Suprapubic skin (tissue), 4 donors: ENCODE data around the gene RNF141. TPM values are rescaled to one million over a fixed set of nuclear protein-coding genes. Genes with fewer than 3 reads are reported as not detected.

Experiments used
- DNase-seq, 2 donors: peaks; one replicate each; pipeline ENCODE4 v3.0.0-alpha.2; 2019; ENCODE audit warnings: low spot score in 2 of 2
- H3K27ac ChIP-seq: fragments of 200-600 bp; sonication (generic); one replicate; pipeline ENCODE4 v1.5.1; 2019
- H3K27me3 ChIP-seq: fragments of 200-600 bp; sonication (generic); one replicate; pipeline ENCODE4 v1.5.1; 2019
- H3K36me3 ChIP-seq: fragments of 200-600 bp; sonication (generic); one replicate; pipeline ENCODE4 v1.5.1; 2019
- H3K4me1 ChIP-seq: fragments of 200-600 bp; sonication (generic); one replicate; pipeline ENCODE4 v1.5.1; 2019
- H3K4me3 ChIP-seq: fragments of 200-600 bp; sonication (generic); one replicate; pipeline ENCODE4 v1.5.1; 2019; ENCODE audit warnings: mild to moderate bottlenecking
- H3K9me3 ChIP-seq: fragments of 200-600 bp; sonication (generic); one replicate; pipeline ENCODE4 v1.5.1; 2019
- CTCF ChIP-seq, 2 donors: fragments of 200-600 bp in 1 of 2; fragments of 450-650 bp in 1 of 2; sonication (generic) in 1 of 2; IDR thresholded peaks; one replicate each; pipeline ENCODE4 v1.5.1; 2016 to 2019; ENCODE audit warnings: antibody characterized with exemption in 2 of 2, mild to moderate bottlenecking in 1 of 2, moderate library complexity in 1 of 2
- EP300 ChIP-seq: sonication (generic); formaldehyde crosslinking; IDR thresholded peaks from one replicate; pipeline ENCODE4 v1.6.1; 2017; ENCODE audit warnings: antibody characterized with exemption
- POLR2A ChIP-seq, 2 donors: fragments of 450-650 bp; IDR thresholded peaks; one replicate each; pipeline ENCODE4 v1.6.1; 2017; ENCODE audit warnings: antibody characterized with exemption in 2 of 2, mild to moderate bottlenecking in 2 of 2, moderate library complexity in 2 of 2
- POLR2AphosphoS5 ChIP-seq, 3 donors: sonication (generic); formaldehyde crosslinking; IDR thresholded peaks; one replicate each; pipeline ENCODE4 v1.6.1; 2017; ENCODE audit warnings: antibody characterized with exemption in 3 of 3
- WGBS: methylation state at CpG from one replicate; pipeline ENCODE4 v1.1.5; 2018; 5-methylcytosine and 5-hydroxymethylcytosine counted together
- total RNA-seq, 4 donors: library from RNA; depleted of rRNA; stranded (reverse); fragments of >200 nt; gene quantifications; one replicate each; pipeline ENCODE4 v1.1.0, GENCODE V29; 2016

The RNF141 gene
- total RNA-seq, 4 donors from 2014 or later: 68.2 to 83.4 (median 73.7) TPM

GRCh38 chr11:10584071-10584501 lies 43.1 kb upstream of the RNF141 start:
- no peak for DNase-seq
- Histone ChIP-seq H3K4me3 (no peak overlapping the region), H3K4me1 (peaks cover 20% of the 10 kb centered on the region), H3K36me3 (peaks cover 4% of the 10 kb centered on the region), H3K9me3 (no peaks in the 10 kb centered on the region), H3K27me3 (no peaks in the 10 kb centered on the region), H3K27ac (no peak overlapping the region)
- no peak for TF ChIP-seq POLR2A (IDR thresholded peaks at IDR 0.05)
- no peak for TF ChIP-seq EP300
- no peak for TF ChIP-seq POLR2AphosphoS5 (IDR thresholded peaks at IDR 0.05)
- no peak for TF ChIP-seq CTCF (IDR thresholded peaks at IDR 0.05)
- 38% methylated on average over 3 of the region's 3 CpGs for WGBS

GRCh38 chr11:10581481-10582019 lies 40.6 kb upstream of the RNF141 start:
- peaks cover 9% of the 10 kb centered on the region for H3K4me1 ChIP-seq
- H3K9me3 ChIP-seq: no peaks in the 10 kb centered on the region
- peaks cover 4% of the 10 kb centered on the region for H3K36me3 ChIP-seq
- no peak for DNase-seq
- TF ChIP-seq CTCF (IDR thresholded peaks at IDR 0.05) (no peak), POLR2A (IDR thresholded peaks at IDR 0.05) (no peak), POLR2AphosphoS5 (IDR thresholded peaks at IDR 0.05) (no peak), EP300 (no peak)
- H3K27ac ChIP-seq: peak overlapping the region; percentile 49
- 61% methylated on average over 4 of the region's 4 CpGs for WGBS
- no peaks in the 10 kb centered on the region for H3K27me3 ChIP-seq
- no peak overlapping the region for H3K4me3 ChIP-seq

GRCh38 chr11:10580623-10581022 lies 39.6 kb upstream of the RNF141 start:
- Histone ChIP-seq H3K27ac (peak overlapping the region; percentile 49), H3K9me3 (no peaks in the 10 kb centered on the region), H3K4me3 (no peak overlapping the region), H3K36me3 (peaks cover 4% of the 10 kb centered on the region), H3K27me3 (no peaks in the 10 kb centered on the region), H3K4me1 (peaks cover 5% of the 10 kb centered on the region)
- TF ChIP-seq EP300 (no peak), POLR2AphosphoS5 (IDR thresholded peaks at IDR 0.05) (no peak), CTCF (IDR thresholded peaks at IDR 0.05) (no peak), POLR2A (IDR thresholded peaks at IDR 0.05) (no peak)
- DNase-seq: no peak
- 76% methylated on average over 4 of the region's 4 CpGs for WGBS

- 94% methylated on average over 3 of the region's 3 CpGs for WGBS
- peaks cover 5% of the 10 kb centered on the region for H3K4me1 ChIP-seq
- H3K4me3 ChIP-seq: no peak overlapping the region
- TF ChIP-seq CTCF (IDR thresholded peaks at IDR 0.05): no peak
- H3K36me3 ChIP-seq: peaks cover 4% of the 10 kb centered on the region
- H3K27me3 ChIP-seq: no peaks in the 10 kb centered on the region
- H3K27ac ChIP-seq: no peak overlapping the region
- H3K9me3 ChIP-seq: no peaks in the 10 kb centered on the region
- no peak for DNase-seq
Observed at GRCh38 chr11:10579700-10580099, 38.7 kb upstream of the RNF141 start.

- no peaks in the 10 kb centered on the region for H3K4me1 ChIP-seq
- WGBS: 88% methylated on average over 3 of the region's 4 CpGs
- peaks cover 4% of the 10 kb centered on the region for H3K36me3 ChIP-seq
- no peak overlapping the region for H3K4me3 ChIP-seq
- H3K27me3 ChIP-seq: no peaks in the 10 kb centered on the region
- no peaks in the 10 kb centered on the region for H3K9me3 ChIP-seq
- TF ChIP-seq POLR2A (IDR thresholded peaks at IDR 0.05) (no peak), EP300 (no peak), CTCF (IDR thresholded peaks at IDR 0.05) (no peak), POLR2AphosphoS5 (IDR thresholded peaks at IDR 0.05) (no peak)
- no peak for DNase-seq
- no peak overlapping the region for H3K27ac ChIP-seq
Observed at GRCh38 chr11:10576035-10576398, 35.0 kb upstream of the RNF141 start.
